22Rv1 (cell line): Measurements from ENCODE around the gene LRGUK.

Experiments used
- CTCF ChIP-seq: fragments of 450-650 bp; IDR thresholded peaks from 2 replicates; pipeline ENCODE4 v1.5.1; 2017; ENCODE audit warnings: mild to moderate bottlenecking
- ZFX ChIP-seq: fragments of 450-650 bp; IDR thresholded peaks from 2 replicates; pipeline ENCODE4 v1.6.1; 2017; ENCODE audit warnings: antibody characterized with exemption, borderline replicate concordance

- TF ChIP-seq CTCF (no peak), ZFX (no peak)
Measured at GRCh38 chr7:134086998-134087735, 40.0 kb upstream of the LRGUK start.
